Body of pancreas (tissue), 4 donors: Measurements from ENCODE around the gene DPEP1.

Source experiments
- POLR2A ChIP-seq, 3 donors: fragments of 450-650 bp; IDR thresholded peaks; one replicate each; pipeline ENCODE4 v1.6.1; 2016; ENCODE audit warnings: antibody characterized with exemption in 3 of 3, mild to moderate bottlenecking in 2 of 3
- TF ChIP-seq, protein P1 (sequence below), 7 experiments: fragments of 450-650 bp in 4 of 7; fragments of 200-600 bp in 3 of 7; sonication (generic) in 3 of 7; IDR thresholded peaks; one replicate each; pipeline ENCODE4 v1.5.1; 2016 to 2019; ENCODE audit warnings: antibody characterized with exemption in 7 of 7

DNA sequence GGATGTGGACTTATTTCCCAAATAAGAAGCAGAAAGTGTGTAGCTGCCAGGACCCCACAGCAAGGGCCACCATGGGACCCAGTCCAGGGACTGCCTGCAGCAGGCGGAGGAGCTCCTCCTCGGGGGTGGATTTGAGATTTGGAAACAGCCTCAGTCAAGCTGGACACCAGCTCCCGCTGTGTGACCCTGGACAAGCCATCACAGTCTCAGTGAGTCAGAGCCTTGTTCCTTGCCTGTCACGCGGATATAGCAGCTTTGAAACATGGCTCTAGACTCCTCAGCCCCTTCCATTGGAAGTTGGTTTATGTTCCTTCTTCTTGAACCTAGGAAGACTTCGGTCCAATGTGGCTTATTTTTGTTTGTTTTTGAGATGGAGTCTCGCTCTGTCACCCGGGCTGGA, 12.5 kb upstream of the DPEP1 start:
- TF ChIP-seq, protein P1, sequence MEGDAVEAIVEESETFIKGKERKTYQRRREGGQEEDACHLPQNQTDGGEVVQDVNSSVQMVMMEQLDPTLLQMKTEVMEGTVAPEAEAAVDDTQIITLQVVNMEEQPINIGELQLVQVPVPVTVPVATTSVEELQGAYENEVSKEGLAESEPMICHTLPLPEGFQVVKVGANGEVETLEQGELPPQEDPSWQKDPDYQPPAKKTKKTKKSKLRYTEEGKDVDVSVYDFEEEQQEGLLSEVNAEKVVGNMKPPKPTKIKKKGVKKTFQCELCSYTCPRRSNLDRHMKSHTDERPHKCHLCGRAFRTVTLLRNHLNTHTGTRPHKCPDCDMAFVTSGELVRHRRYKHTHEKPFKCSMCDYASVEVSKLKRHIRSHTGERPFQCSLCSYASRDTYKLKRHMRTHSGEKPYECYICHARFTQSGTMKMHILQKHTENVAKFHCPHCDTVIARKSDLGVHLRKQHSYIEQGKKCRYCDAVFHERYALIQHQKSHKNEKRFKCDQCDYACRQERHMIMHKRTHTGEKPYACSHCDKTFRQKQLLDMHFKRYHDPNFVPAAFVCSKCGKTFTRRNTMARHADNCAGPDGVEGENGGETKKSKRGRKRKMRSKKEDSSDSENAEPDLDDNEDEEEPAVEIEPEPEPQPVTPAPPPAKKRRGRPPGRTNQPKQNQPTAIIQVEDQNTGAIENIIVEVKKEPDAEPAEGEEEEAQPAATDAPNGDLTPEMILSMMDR (IDR thresholded peaks at IDR 0.05), result no peak
- no peak for TF ChIP-seq POLR2A (IDR thresholded peaks at IDR 0.05)
